Measurements from ENCODE around the gene IFT22. TPM values are rescaled to one million over a fixed set of nuclear protein-coding genes. Genes with fewer than 3 reads are reported as not detected.
"Not testable (repeated sequence)": the region's sequence is repeated elsewhere in the genome, so short reads cannot be mapped to it uniquely, and the experiment has no call there.

The IFT22 gene
- polyA plus RNA-seq, 2 donors: 5.4 to 10.1 TPM

DNA sequence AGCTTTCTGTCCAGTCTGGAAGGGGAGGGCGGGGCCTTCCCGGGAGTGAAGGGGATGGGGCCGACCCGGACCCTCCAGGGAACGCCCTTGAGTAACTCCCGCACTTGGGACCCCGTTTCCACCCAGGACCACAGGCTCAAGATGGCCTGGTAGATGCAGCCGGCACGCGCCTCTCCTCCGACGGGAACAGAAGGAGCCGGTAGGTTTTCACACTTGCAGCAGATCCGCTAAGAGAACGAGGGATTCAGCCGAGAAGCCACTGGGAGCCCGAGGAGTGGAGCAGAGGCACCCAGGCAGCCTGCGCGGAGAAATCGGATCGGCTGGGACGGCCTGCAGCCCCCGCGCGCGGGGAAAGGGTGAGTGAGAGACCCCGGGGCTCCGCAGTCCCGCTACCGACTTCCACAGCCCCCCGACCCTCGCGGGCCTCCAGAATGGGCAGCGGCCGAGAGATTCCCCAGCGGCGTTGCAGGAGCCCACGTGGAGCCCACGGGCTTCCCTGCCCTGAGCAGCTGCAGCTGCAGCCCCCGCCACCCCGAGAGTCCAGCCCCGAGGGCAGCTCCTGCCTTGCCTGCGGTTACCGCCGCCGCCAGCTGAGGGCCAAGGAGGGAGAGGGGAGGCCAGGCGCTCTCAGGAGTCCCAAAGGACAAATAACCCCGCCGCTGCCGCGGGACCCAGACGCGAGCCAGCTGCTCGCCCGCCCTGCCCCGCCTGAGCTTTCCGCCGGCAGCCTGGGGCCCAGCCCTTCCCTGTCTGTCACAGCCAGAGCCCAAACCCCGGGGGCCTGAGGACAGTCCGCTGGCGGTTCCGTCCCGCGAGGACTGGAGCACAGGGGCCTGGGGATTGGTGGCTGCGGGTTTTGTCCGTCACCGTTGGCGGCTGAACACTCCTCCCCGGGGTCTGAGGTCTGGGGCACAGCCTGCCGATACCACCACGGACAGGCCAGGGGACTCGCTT is 21.8 kb downstream of the IFT22 start:
- H3K27ac ChIP-seq (ENCODE audit: low read depth in 2 of 2, low read length in 1 of 2): no peak overlapping the region
- peaks cover 0 to 27% of the 10 kb centered on the region in 2 donors for H3K27me3 ChIP-seq (ENCODE audit: control insufficient read depth in 1 of 2, insufficient read depth in 2 of 2, low read length in 2 of 2)
- peaks cover 3 to 20% of the 10 kb centered on the region in 2 donors for H3K9me3 ChIP-seq (ENCODE audit: control insufficient read depth in 2 of 2, insufficient read depth in 1 of 2, low read depth in 1 of 2, low read length in 1 of 2)
- WGBS, 2 donors: 6 to 7% methylated on average over 63 to 72 of the region's 72 CpGs
- no peak overlapping the region for H3K4me3 ChIP-seq (ENCODE audit: low read depth in 1 of 2, low read length in 2 of 2)
- no peaks in the 10 kb centered on the region for H3K36me3 ChIP-seq (ENCODE audit: control insufficient read depth in 2 of 2, insufficient read depth in 2 of 2, low read length in 1 of 2)
- no peaks in the 10 kb centered on the region for H3K4me1 ChIP-seq (ENCODE audit: control insufficient read depth in 2 of 2, insufficient read depth in 2 of 2, low read length in 1 of 2)

DNA sequence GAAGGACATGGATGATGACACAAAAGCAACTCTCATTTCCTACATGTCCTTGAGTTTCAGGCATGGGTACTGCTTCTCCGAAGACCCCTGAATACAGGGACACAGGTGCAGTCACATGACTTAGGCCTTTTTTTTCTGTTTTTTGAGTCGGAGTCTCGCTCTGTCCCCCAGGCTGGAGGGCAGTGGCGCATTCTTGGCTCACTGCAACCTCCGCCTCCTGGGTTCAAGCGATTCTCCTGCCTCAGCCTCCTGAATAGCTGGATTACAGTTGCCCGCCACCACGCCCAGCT is 26.8 kb downstream of the IFT22 start:
- H3K36me3 ChIP-seq (ENCODE audit: control insufficient read depth in 2 of 2, insufficient read depth in 2 of 2, low read length in 1 of 2): no peaks in the 10 kb centered on the region
- no peaks in the 10 kb centered on the region for H3K9me3 ChIP-seq (ENCODE audit: control insufficient read depth in 2 of 2, insufficient read depth in 1 of 2, low read depth in 1 of 2, low read length in 1 of 2)
- no peak overlapping the region for H3K4me3 ChIP-seq (ENCODE audit: low read depth in 1 of 2, low read length in 2 of 2)
- no peaks in the 10 kb centered on the region for H3K4me1 ChIP-seq (ENCODE audit: control insufficient read depth in 2 of 2, insufficient read depth in 2 of 2, low read length in 1 of 2)
- 83% methylated on average over 8 of the region's 8 CpGs for WGBS, 2 donors
- H3K27ac ChIP-seq (ENCODE audit: low read depth in 2 of 2, low read length in 1 of 2): no peak overlapping the region
- H3K27me3 ChIP-seq (ENCODE audit: control insufficient read depth in 1 of 2, insufficient read depth in 2 of 2, low read length in 2 of 2): peaks cover 2 to 6% of the 10 kb centered on the region in 2 donors

DNA sequence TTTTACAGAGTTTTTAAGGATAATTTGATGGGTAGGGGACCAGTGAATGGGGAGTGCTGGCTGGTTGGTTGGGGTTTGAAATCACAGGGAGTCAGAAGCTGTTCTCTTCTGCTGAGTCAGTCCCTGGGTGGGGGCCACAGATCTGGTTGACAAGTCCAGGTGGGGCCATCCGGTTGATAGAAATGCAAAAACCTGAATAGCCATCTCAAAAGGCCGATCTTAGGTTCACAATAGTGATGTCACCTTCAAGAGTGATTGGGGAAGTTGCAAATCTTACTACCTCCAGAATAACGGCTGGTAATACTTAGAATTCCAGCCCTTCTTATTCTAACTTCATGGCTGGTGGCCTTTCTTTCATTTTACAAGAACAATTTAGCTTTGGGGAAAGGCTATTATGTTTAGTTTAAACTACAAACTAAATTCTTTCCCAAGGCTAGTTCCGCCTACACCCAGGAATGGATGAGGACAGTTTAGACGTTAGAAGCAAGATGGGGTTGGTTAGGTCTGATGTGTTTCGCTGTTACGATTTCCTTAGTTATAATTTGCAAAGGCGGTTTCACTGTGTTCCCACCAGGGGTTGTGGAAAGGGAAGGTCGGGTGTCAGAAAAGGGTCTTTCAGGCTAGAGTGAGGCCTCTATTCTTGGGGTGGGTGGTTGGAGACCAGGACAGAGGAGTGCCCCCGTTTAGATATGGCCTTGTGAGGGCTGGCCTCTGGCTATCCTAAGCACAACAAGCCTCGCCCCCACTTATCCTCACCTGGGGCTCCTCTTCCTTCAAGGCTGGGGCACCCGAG is 27.4 kb downstream of the IFT22 start:
- H3K4me3 ChIP-seq (ENCODE audit: low read depth in 1 of 2, low read length in 2 of 2): no peak overlapping the region
- H3K27ac ChIP-seq (ENCODE audit: low read depth in 2 of 2, low read length in 1 of 2): no peak overlapping the region
- H3K9me3 ChIP-seq (ENCODE audit: control insufficient read depth in 2 of 2, insufficient read depth in 1 of 2, low read depth in 1 of 2, low read length in 1 of 2): no peaks in the 10 kb centered on the region
- WGBS, 2 donors: 52 to 56% methylated on average over 12 of the region's 12 CpGs
- H3K4me1 ChIP-seq (ENCODE audit: control insufficient read depth in 2 of 2, insufficient read depth in 2 of 2, low read length in 1 of 2): no peaks in the 10 kb centered on the region
- H3K27me3 ChIP-seq (ENCODE audit: control insufficient read depth in 1 of 2, insufficient read depth in 2 of 2, low read length in 2 of 2): peaks cover 2 to 4% of the 10 kb centered on the region in 2 donors
- no peaks in the 10 kb centered on the region for H3K36me3 ChIP-seq (ENCODE audit: control insufficient read depth in 2 of 2, insufficient read depth in 2 of 2, low read length in 1 of 2)

DNA sequence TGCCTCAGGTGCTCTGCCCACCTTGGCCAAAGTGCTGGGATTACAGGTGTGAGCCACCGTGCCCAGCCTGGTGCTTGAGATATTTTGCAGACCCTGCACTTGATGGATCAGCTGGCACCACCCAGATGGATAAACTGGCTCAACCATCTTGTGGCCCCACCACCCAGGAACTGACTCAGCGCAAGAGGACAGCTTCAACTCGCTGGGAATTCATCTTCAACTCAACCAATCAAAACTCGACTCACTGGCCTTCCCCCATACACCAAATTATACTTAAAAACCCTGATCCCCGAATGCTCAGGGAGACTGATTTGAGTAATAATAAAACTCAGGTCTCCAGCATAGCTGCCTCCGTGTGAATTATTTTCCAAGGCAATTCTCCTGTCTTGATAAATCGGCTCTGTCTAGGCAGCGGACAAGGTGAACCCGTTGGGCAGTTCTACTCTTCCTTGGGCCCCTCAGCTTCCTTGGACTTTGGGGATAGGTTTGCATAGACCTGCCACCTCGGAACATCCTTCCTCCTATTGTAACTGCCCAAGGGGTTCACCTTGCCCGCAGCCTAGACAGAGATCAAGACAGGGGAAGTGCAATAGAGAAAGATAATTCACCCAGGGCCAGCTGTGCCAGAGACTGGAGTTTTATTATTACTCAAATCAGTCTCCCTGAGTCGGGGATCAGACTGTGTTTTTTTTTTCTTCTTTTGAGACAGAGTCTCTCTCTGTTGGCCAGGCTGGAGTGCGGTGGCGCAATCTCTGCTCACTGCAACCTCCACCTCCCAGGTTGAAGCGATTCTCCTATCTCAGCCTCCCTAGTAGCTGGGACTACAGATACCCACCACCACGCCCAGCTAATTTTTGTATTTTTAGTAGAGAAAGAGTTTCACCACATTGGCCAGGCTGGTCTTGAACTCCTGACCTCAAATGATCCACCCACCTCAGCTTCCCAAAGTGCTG is 28.3 kb downstream of the IFT22 start:
- H3K9me3 ChIP-seq (ENCODE audit: control insufficient read depth in 2 of 2, insufficient read depth in 1 of 2, low read depth in 1 of 2, low read length in 1 of 2); H3K4me3 ChIP-seq (ENCODE audit: low read depth in 1 of 2, low read length in 2 of 2); H3K27me3 ChIP-seq (ENCODE audit: control insufficient read depth in 1 of 2, insufficient read depth in 2 of 2, low read length in 2 of 2); H3K27ac ChIP-seq (ENCODE audit: low read depth in 2 of 2, low read length in 1 of 2); H3K36me3 ChIP-seq (ENCODE audit: control insufficient read depth in 2 of 2, insufficient read depth in 2 of 2, low read length in 1 of 2); H3K4me1 ChIP-seq (ENCODE audit: control insufficient read depth in 2 of 2, insufficient read depth in 2 of 2, low read length in 1 of 2): not testable (repeated sequence)
- WGBS, 2 donors: 50 to 59% methylated on average over 16 of the region's 16 CpGs

DNA sequence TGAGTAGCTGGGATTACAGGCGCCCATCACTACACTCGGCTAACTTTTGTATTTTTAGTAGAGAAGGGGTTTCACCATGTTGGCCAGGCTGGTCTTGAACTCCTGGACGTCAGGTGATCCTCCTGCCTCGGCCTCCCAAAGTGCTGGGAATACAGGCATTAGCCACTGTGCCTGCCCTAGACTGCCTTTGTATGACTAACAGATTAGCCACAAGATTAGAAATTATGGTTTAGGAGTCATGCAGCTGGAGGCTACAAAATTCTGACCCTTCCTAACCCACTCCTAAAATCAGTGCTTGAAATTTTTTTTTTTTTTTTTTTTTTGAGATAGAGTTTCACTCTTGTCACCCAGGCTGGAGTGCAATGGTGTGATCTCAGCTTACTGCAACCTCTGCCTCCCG is 29.0 kb downstream of the IFT22 start:
- not testable (repeated sequence) for H3K4me3 ChIP-seq (ENCODE audit: low read depth in 1 of 2, low read length in 2 of 2); H3K4me1 ChIP-seq (ENCODE audit: control insufficient read depth in 2 of 2, insufficient read depth in 2 of 2, low read length in 1 of 2); H3K27ac ChIP-seq (ENCODE audit: low read depth in 2 of 2, low read length in 1 of 2); H3K27me3 ChIP-seq (ENCODE audit: control insufficient read depth in 1 of 2, insufficient read depth in 2 of 2, low read length in 2 of 2); H3K9me3 ChIP-seq (ENCODE audit: control insufficient read depth in 2 of 2, insufficient read depth in 1 of 2, low read depth in 1 of 2, low read length in 1 of 2); H3K36me3 ChIP-seq (ENCODE audit: control insufficient read depth in 2 of 2, insufficient read depth in 2 of 2, low read length in 1 of 2)
- WGBS, 2 donors: 81 to 83% methylated on average over 5 of the region's 5 CpGs

DNA sequence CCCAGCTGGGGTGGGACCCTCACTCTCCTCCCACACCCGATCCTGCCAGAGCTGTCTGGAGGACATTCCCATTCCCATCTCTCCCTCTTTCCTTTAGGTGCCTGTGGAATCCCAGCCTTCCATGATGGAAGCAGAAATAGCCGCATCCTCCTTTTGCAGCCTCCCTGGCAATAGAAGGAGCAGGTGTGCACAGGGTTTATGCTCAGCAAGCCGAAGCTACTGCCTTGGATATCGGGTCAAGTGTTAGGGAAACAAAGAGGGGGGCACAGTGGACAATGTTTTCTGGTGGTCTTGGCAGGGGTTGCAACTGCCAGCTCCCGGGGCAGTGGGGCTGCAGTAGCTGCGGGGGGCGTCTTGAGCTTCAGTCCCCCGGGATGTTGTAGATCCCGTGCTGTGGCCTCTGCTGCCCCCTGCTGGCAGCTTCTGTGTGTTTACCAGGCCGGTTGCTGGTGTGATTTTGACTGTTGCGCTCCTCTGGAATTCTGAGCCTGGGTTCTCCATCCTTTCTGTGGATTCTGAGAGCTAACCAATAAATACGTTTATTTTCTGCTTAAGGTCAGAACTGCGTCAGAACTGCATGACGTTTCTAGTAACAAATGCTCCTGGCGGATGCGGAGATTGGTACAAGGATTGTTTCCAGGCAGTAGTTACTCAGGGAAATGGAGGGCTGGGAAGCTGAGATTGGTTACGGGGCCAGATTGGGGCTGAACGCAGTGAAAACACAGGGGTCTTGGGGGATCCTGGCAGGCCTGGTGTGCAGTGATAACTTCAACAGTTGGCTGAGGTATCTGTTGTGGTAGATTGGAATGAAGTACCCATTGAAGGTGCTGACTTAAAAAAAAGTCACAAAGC is 31.2 kb downstream of the IFT22 start:
- H3K9me3 ChIP-seq (ENCODE audit: control insufficient read depth in 2 of 2, insufficient read depth in 1 of 2, low read depth in 1 of 2, low read length in 1 of 2); H3K27me3 ChIP-seq (ENCODE audit: control insufficient read depth in 1 of 2, insufficient read depth in 2 of 2, low read length in 2 of 2); H3K36me3 ChIP-seq (ENCODE audit: control insufficient read depth in 2 of 2, insufficient read depth in 2 of 2, low read length in 1 of 2); H3K27ac ChIP-seq (ENCODE audit: low read depth in 2 of 2, low read length in 1 of 2); H3K4me3 ChIP-seq (ENCODE audit: low read depth in 1 of 2, low read length in 2 of 2); H3K4me1 ChIP-seq (ENCODE audit: control insufficient read depth in 2 of 2, insufficient read depth in 2 of 2, low read length in 1 of 2): not testable (repeated sequence)
- WGBS, 2 donors: 19 to 27% methylated on average over 14 to 18 of the region's 18 CpGs

DNA sequence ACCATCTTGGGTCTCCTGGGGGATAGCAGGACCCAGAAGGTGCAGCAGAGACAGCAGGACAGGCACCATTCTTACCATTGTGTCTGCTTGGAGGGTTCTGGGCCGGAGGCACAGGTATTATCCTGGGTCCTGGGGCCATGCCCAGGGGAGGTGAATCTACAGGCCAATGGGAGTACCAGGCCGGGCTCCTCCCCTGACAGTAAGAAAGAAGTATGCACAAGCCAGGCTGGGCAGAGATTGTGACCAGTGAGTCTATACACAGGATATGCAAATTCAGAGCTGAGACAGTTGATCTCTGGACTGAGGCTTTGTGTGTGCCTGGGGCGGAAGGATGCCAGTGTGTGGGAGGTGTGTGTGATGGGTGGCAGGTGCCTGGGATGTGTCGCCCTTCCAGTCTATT is 31.9 kb downstream of the IFT22 start:
- H3K27me3 ChIP-seq (ENCODE audit: control insufficient read depth in 1 of 2, insufficient read depth in 2 of 2, low read length in 2 of 2); H3K4me1 ChIP-seq (ENCODE audit: control insufficient read depth in 2 of 2, insufficient read depth in 2 of 2, low read length in 1 of 2); H3K36me3 ChIP-seq (ENCODE audit: control insufficient read depth in 2 of 2, insufficient read depth in 2 of 2, low read length in 1 of 2); H3K4me3 ChIP-seq (ENCODE audit: low read depth in 1 of 2, low read length in 2 of 2); H3K9me3 ChIP-seq (ENCODE audit: control insufficient read depth in 2 of 2, insufficient read depth in 1 of 2, low read depth in 1 of 2, low read length in 1 of 2); H3K27ac ChIP-seq (ENCODE audit: low read depth in 2 of 2, low read length in 1 of 2): not testable (repeated sequence)
- WGBS, 2 donors: 49 to 60% methylated on average over 4 of the region's 4 CpGs

DNA sequence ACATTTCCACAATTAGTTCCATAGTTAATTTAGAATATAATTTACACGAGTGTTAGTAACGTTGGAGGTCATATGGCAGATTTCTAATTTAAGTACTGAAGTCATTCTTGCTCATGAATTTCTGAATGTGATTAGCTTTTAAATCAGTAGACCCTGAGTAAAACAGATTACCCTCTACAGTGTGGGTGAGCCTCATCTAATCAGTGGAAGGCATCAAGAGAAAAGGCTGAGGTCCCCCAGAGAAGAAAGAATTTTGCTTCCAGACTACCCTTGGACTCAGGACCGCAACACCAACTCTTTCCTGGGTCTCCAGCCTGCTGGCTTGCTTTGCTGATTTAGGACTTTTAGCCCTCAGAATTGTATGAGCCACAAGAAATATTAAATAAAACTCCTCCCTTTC is 33.2 kb downstream of the IFT22 start:
- no peak overlapping the region for H3K27ac ChIP-seq (ENCODE audit: low read depth in 2 of 2, low read length in 1 of 2)
- H3K36me3 ChIP-seq (ENCODE audit: control insufficient read depth in 2 of 2, insufficient read depth in 2 of 2, low read length in 1 of 2): no peaks in the 10 kb centered on the region
- peaks cover 0 to 2% of the 10 kb centered on the region in 2 donors for H3K27me3 ChIP-seq (ENCODE audit: control insufficient read depth in 1 of 2, insufficient read depth in 2 of 2, low read length in 2 of 2)
- no peaks in the 10 kb centered on the region for H3K9me3 ChIP-seq (ENCODE audit: control insufficient read depth in 2 of 2, insufficient read depth in 1 of 2, low read depth in 1 of 2, low read length in 1 of 2)
- no peak overlapping the region for H3K4me3 ChIP-seq (ENCODE audit: low read depth in 1 of 2, low read length in 2 of 2)
- WGBS, 2 donors: 91 to 93% methylated on average over 3 of the region's 3 CpGs
- no peaks in the 10 kb centered on the region for H3K4me1 ChIP-seq (ENCODE audit: control insufficient read depth in 2 of 2, insufficient read depth in 2 of 2, low read length in 1 of 2)
